ENCODE measurements around the gene MEIS1.
"Not testable (repeated sequence)": the region's sequence is repeated elsewhere in the genome, so short reads cannot be mapped to it uniquely, and the experiment has no call there.

Gene MEIS1

GRCh38 chr2:66434679-66435548 lies at the start of gene MEIS1:
Gene MEIS1, plus strand, starts transcription at chr2:66435125. Its CDS starts 732 bp downstream, at chr2:66435857.
- DNase-seq: peak; percentile 83 to 92

GRCh38 chr2:66387016-66387753 lies 47.7 kb upstream of the MEIS1 start:
- no peak for DNase-seq

GRCh38 chr2:66389651-66390131 lies 45.2 kb upstream of the MEIS1 start:
- no peak for DNase-seq

DNA sequence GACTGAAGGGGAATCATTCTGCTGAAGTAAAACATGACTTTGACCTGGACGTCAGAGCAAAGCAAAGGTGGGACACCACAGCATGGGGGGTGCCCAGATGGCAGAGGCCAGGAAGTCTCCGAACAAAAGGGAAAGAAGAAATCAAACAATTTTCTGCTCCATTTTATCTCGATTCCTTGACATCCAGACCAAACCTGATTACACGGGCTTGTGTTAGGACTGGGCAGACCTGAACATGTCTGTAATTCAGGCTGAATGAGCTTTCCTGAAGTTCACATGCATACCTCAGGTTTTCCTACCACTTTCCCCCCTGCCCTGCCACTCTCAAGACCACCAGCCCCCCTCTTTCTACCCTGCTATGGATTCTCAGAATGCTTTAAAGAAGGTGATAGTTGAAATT lies 44.8 kb upstream of the MEIS1 start:
- no peak for DNase-seq

DNA sequence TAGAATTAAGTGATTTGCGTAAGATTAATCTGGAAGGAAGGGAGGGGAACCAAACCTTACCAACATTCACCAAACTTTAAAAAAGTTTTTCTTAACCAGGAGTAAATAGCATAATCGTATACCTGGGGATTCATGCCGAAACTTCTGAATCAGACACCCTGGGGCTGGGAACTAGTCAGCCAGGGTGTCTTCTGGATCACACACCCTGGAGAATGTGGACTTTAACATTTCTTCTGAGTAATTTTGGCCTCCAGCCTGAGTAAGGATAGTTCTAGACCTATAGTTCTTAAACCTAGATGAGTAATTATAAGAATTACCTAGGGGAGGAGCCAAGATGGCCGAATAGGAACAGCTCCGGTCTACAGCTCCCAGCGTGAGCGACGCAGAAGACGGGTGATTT lies 44.1 kb upstream of the MEIS1 start:
- peak in 1 of 2 experiments; percentile 4 for DNase-seq

DNA sequence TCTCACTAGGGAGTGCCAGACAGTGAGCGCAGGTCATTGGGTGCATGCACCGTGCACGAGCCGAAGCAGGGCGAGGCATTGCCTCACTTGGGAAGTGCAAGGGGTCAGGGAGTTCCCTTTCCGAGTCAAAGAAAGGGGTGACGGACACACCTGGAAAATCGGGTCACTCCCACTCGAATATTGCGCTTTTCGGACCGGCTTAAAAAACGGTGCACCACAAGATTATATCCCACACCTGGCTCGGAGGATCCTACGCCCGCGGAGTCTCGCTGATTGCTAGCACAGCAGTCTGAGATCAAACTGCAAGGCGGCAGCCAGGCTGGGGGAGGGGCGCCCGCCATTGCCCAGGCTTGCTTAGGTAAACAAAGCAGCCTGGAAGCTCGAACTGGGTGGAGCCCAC lies 43.7 kb upstream of the MEIS1 start:
- DNase-seq: not testable (repeated sequence)

DNA sequence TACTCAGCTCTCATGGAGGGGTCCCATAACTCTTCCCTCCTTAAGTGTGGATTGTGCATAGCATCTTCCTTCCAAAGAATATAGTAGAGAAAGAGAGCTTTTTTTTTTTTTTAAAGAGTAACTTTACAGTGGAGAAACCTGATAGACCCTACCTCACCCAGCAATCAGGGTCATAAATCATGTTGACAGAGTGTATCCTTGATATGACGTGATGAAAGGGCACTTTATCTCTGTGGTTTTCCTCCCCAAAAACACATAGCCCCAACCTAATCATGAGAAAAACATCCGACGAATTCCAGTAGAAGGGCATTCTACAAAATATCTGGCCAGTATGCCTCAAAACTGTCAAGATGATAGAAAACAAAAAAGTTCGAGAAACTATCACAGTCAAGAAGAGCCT lies 29.5 kb upstream of the MEIS1 start:
- DNase-seq: no peak

GRCh38 chr2:66408905-66409304 lies 26.0 kb upstream of the MEIS1 start:
- no peak for DNase-seq

GRCh38 chr2:66412874-66413273 lies 22.1 kb upstream of the MEIS1 start:
- DNase-seq: no peak

- DNase-seq: no peak
These were observed 20.0 kb upstream of the MEIS1 start for GRCh38 chr2:66414896-66415295.

- DNase-seq: no peak
These were observed 16.5 kb upstream of the MEIS1 start for GRCh38 chr2:66418381-66418780.

DNA sequence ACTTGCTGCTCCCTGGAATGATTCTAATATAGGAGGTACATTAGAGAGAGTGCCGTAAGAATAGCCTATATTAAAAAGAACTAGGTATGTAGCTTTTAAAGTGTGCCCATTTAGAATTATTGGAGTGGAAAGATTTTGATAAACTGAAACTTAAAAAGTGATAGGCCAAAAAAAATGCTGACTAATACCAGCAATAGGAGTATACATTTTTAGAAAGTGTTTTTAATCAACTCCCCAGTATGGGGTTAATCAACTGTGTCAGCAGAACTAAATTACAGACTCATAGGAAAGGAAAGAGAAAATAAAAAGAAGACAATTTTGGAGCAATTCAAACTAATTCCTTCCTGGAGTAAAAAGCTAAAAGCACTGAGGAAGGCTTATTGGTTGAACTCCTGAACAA lies 13.3 kb upstream of the MEIS1 start:
- no peak for DNase-seq

GRCh38 chr2:66423391-66424124 lies 11.4 kb upstream of the MEIS1 start:
- DNase-seq: no peak

GRCh38 chr2:66426244-66427111 lies 8.4 kb upstream of the MEIS1 start:
- DNase-seq: peak in 1 of 2 experiments; percentile 11

DNA sequence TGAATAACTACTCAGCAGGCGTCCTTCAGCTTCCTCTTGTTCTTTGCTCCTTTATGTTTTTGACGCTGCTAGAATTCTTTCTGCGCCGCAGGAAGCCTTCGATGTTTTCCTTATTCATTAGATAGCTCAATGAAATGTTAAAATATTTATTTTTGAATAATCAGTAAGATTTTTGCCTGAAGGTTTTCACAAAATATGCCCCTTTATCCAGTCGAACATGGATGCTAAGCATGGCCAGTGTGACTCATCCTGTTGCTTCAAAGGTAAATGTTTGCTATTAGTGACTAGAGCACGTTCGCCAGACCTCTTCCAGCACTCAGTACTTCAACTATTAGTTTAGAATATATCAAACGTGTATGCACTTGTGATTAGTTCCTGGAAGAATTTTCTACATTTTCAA lies 7.6 kb upstream of the MEIS1 start:
- no peak for DNase-seq

DNA sequence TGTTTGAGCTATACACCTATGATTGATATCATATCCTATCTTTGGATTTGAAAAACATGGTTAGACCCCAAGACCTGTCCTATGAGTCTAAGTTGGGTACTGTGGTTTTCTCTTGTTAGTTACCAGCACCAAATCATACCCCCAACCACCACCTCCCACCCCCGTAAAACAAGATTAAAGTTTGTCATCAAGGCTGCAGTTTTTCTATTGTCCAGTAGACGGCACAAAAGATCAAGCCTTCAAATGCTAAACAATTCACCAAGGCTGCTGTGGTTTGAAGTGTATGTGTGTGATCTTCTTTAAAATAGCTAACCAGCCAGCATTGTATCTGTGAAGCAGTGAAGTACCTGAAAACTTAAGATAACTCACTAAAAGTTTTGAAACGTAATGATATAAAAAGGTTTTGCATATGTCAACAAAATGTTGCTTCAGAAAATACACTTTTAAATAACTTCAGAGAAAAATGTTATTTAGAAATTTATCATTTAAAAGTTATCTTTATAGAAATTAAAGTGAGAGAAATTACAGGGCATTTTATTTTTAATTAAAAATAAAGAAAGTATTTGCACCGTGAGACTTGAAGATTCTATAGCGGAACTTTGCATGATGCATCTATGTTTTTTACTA lies 5.8 kb upstream of the MEIS1 start:
- peak; percentile 36 to 73 for DNase-seq

DNA sequence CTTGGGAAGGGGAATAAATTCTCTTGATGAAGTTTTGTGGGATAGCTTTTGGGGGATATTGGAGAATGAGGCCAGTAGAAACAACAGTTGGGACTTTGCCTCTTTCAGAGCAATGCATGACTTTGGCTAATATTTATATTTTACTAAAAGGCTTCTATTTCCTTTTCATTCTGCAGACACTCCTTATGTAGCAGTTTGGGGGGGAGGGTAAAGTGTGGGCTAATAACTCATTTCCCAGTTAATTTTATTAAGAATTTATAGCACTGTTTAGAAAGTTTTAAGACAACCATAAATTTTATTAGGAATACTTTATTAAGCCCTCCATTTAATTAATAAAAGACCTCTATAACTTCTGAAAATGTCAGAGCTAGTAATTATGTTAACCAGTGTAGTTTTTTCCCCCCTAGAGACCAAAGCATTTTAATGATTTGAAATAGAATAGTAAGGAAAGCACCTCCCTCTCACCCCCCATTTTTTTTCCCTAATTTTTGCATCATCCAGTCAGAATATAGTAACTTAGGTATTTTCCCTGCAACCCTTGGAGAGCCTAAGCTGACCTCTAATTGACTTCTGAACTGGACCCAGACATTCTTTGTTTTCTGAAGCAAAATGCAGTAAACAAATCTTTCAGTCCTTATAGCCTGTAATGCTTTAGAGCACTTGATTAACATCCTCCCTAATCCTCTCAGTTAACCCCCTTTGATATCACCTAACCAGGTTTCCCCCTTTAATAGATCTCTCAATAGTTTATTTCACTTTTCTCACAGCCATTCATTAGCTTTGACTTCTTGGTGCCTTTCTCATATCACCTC lies 5.0 kb upstream of the MEIS1 start:
- DNase-seq: no peak

GRCh38 chr2:66430505-66431273 lies 4.2 kb upstream of the MEIS1 start:
- DNase-seq: no peak

DNA sequence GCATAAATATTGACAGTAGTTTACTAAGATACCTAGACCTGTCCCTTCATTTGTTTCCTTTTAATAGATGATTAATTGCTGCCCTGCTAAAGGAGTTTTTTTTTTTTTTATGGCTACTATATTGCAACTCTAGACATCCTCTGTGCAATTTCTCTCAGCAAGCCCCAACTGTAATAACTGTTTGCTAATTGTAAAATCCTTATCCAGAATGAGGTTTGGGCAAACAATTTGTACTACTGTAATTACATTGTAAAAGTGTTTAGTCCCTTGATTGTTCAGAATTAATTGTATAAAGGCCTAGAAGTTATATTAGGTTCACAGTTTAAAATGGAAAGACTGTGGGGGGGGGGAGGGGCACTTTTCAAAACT lies 3.7 kb upstream of the MEIS1 start:
- no peak for DNase-seq

All from NCI-H524 (cell line).